ENCODE measurements around the gene TOX2.

Gene TOX2

GRCh38 chr20:44050925-44051660 lies 136.4 kb downstream of the TOX2 start (continued):
- TF ChIP-seq ZNF280C (tag by site-specific recombination; IDR thresholded peaks at IDR 0.05) = no peak

- no peak overlapping the region for H3K27ac ChIP-seq (ENCODE audit: extremely low read depth, low read depth, low read length)
- H3K36me3 ChIP-seq (ENCODE audit: control insufficient read depth in 2 of 2, insufficient read depth in 1 of 2, low read length in 2 of 2) = peaks cover 0 to 7% of the 10 kb centered on the region in 2 experiments; a peak in 1 of 3 replicates
- ChIA-PET POLR2A (no interaction called here), CTCF (interaction anchor here (0.5 to 1.0 kb wide), 2 partner anchors 13 to 15 kb away, joined by 3 read pairs; no protein-coding TSS in a partner anchor)
- no peaks in the 10 kb centered on the region for H3K9me3 ChIP-seq (ENCODE audit: control insufficient read depth, insufficient read depth, low read depth, low read length)
- H3K4me1 ChIP-seq (ENCODE audit: control insufficient read depth, insufficient read depth, low read length) = no peaks in the 10 kb centered on the region
- no peak overlapping the region for H3K4me3 ChIP-seq (ENCODE audit: low read depth, low read length)
- TF ChIP-seq HOXA7 (CRISPR knock-in tag; IDR thresholded peaks at IDR 0.05; ENCODE audit: borderline replicate concordance) = no peak
- TF ChIP-seq MYNN (tag by site-specific recombination; IDR thresholded peaks at IDR 0.05; ENCODE audit: borderline replicate concordance) = no peak
- no peak for TF ChIP-seq ZNF843 (tag by site-specific recombination; IDR thresholded peaks at IDR 0.05)
- no peak for TF ChIP-seq REPIN1 (tag by site-specific recombination; IDR thresholded peaks at IDR 0.05; ENCODE audit: low read depth)
- no peak for TF ChIP-seq ZIC2 (tag by site-specific recombination; IDR thresholded peaks at IDR 0.05)
- no peak for TF ChIP-seq ZSCAN23 (tag by site-specific recombination; IDR thresholded peaks at IDR 0.05)
- no peak for TF ChIP-seq ZNF18 (tag by site-specific recombination; IDR thresholded peaks at IDR 0.05)
- TF ChIP-seq PRDM6 (tag by site-specific recombination; IDR thresholded peaks at IDR 0.05) = no peak
- TF ChIP-seq ZEB2 (tag by site-specific recombination; IDR thresholded peaks at IDR 0.05) = no peak
- no peak for TF ChIP-seq ZNF580 (tag by site-specific recombination; IDR thresholded peaks at IDR 0.05)
- no peak for TF ChIP-seq KLF7 (tag by site-specific recombination; IDR thresholded peaks at IDR 0.05; ENCODE audit: borderline replicate concordance)
- no peak for TF ChIP-seq ZNF184 (tag by site-specific recombination; IDR thresholded peaks at IDR 0.05)
- no peak for TF ChIP-seq ZBTB6 (tag by site-specific recombination; IDR thresholded peaks at IDR 0.05)
These were observed 137.0 kb downstream of the TOX2 start for GRCh38 chr20:44051661-44052000.

GRCh38 chr20:44052166-44052565 lies 137.5 kb downstream of the TOX2 start:
- Histone ChIP-seq H3K27ac (ENCODE audit: extremely low read depth, low read depth, low read length) (no peak overlapping the region), H3K4me1 (ENCODE audit: control insufficient read depth, insufficient read depth, low read length) (no peaks in the 10 kb centered on the region), H3K4me3 (ENCODE audit: low read depth, low read length) (no peak overlapping the region), H3K36me3 (ENCODE audit: control insufficient read depth in 2 of 2, insufficient read depth in 1 of 2, low read length in 2 of 2) (peaks cover 0 to 7% of the 10 kb centered on the region in 2 experiments; a peak in 1 of 3 replicates), H3K9me3 (ENCODE audit: control insufficient read depth, insufficient read depth, low read depth, low read length) (no peaks in the 10 kb centered on the region)
- ChIA-PET CTCF (interaction anchor here (1.0 kb wide), 1 partner anchor 14 kb away, joined by 3 read pairs; no protein-coding TSS in a partner anchor), POLR2A (no interaction called here)
- no peak for TF ChIP-seq ZNF561 (tag by site-specific recombination; IDR thresholded peaks at IDR 0.05; ENCODE audit: borderline replicate concordance)
- TF ChIP-seq ZNF23 (tag by site-specific recombination; IDR thresholded peaks at IDR 0.05; ENCODE audit: borderline replicate concordance) = no peak
- no peak for TF ChIP-seq ZNF266 (tag by site-specific recombination; IDR thresholded peaks at IDR 0.05; ENCODE audit: low read depth)
- no peak for TF ChIP-seq ZNF292 (tag by site-specific recombination; IDR thresholded peaks at IDR 0.05; ENCODE audit: borderline replicate concordance, low read depth)

Data from HEK293 (cell line).